ENCODE results near the gene FITM2.

DNA sequence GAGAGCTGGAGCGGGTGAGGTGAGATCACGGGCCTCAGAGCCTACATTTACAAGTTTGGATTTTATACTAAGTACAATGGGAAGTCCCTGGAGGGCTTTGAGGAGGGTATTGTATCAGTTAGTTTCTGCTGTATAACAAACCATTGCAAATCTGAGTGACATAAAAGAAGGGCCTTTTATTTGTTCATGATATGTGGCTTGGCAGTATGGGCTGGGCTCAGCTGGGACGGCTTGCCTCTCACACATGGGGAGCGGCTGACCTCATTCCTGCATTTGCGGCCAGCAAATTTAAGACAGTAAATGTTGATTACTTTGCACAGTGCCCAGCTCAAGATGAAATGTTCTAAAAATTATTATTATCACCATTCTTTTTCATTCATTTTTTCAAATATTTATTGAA is 42.2 kb downstream of the FITM2 start:
- TF ChIP-seq, protein P1, sequence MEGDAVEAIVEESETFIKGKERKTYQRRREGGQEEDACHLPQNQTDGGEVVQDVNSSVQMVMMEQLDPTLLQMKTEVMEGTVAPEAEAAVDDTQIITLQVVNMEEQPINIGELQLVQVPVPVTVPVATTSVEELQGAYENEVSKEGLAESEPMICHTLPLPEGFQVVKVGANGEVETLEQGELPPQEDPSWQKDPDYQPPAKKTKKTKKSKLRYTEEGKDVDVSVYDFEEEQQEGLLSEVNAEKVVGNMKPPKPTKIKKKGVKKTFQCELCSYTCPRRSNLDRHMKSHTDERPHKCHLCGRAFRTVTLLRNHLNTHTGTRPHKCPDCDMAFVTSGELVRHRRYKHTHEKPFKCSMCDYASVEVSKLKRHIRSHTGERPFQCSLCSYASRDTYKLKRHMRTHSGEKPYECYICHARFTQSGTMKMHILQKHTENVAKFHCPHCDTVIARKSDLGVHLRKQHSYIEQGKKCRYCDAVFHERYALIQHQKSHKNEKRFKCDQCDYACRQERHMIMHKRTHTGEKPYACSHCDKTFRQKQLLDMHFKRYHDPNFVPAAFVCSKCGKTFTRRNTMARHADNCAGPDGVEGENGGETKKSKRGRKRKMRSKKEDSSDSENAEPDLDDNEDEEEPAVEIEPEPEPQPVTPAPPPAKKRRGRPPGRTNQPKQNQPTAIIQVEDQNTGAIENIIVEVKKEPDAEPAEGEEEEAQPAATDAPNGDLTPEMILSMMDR (IDR thresholded peaks at IDR 0.05), result no peak
- TF ChIP-seq EZH2 (IDR thresholded peaks at IDR 0.05; ENCODE audit: borderline replicate concordance, insufficient read depth, low read depth, low read length, poor library complexity, severe bottlenecking), result no peak
